ENCODE measurements around the gene ADAMTS2.

DNA sequence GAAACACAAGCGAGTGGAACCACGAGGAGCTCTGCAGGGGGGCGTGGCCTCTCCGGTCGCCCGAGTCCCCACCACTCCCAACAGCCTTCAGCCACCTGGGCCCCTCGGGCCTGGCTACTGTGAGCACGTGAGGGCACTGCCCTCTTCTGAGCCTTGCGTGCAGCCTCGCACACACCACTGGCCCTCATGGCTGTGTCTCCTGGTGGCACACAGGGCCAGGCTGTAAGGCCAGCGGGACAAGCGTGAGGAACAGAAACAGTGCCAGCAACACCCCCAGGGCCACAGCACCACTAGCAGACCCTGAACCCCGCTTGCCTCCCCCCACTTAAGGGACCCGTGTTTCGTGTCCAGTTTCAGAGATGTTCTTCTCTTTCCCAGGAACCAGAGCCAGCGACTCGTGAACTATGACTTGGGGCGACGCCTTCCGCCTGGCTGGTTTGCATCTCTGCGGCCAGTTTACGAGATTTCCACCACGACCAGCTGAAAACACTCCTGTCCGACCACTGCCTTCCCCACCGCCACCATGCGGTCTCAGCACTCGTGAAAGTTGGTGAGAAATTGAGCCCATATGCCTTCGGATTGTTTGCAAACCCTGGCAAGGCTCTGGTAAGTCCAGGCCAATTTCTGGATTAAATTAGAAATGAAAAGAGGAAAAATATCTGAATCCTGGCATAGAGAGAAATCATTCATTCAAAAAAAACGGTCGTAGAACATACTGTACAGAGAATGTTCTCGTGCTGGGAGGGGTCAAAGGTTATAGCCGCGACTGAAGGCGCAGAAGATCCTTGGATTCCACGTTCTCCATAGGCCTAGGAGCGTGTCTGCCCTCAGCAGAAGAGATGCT, 149.5 kb downstream of the ADAMTS2 start:
- TF ChIP-seq, protein P1, sequence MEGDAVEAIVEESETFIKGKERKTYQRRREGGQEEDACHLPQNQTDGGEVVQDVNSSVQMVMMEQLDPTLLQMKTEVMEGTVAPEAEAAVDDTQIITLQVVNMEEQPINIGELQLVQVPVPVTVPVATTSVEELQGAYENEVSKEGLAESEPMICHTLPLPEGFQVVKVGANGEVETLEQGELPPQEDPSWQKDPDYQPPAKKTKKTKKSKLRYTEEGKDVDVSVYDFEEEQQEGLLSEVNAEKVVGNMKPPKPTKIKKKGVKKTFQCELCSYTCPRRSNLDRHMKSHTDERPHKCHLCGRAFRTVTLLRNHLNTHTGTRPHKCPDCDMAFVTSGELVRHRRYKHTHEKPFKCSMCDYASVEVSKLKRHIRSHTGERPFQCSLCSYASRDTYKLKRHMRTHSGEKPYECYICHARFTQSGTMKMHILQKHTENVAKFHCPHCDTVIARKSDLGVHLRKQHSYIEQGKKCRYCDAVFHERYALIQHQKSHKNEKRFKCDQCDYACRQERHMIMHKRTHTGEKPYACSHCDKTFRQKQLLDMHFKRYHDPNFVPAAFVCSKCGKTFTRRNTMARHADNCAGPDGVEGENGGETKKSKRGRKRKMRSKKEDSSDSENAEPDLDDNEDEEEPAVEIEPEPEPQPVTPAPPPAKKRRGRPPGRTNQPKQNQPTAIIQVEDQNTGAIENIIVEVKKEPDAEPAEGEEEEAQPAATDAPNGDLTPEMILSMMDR (conservative IDR thresholded peaks at IDR 0.05; ENCODE audit: low read depth, low read length), result no peak
- TF ChIP-seq EZH2 (IDR thresholded peaks at IDR 0.05; ENCODE audit: low read length, unreplicated experiment) (no peak), EZH2phosphoT487 (IDR thresholded peaks at IDR 0.05; ENCODE audit: borderline replicate concordance, low read length) (no peak)
